Type B pancreatic cell (in vitro differentiated cells): ENCODE results near the gene SAMD8. TPM values are rescaled to one million over a fixed set of nuclear protein-coding genes. Genes with fewer than 3 reads are reported as not detected.
"Not testable (repeated sequence)": the region's sequence is repeated elsewhere in the genome, so short reads cannot be mapped to it uniquely, and the experiment has no call there.

Experiments used
- DNase-seq: peaks from one replicate; pipeline ENCODE4 v3.0.0; 2021; ENCODE audit warnings: mixed read lengths; ENCODE audit not compliant: unreplicated experiment; ENCODE audit errors: extremely low spot score
- H3K27ac Mint-ChIP-seq: 2 replicates; pipeline ENCODE4 v1.8.0; 2021; ENCODE audit warnings: mild to moderate bottlenecking, mixed read lengths
- H3K27me3 Mint-ChIP-seq: 2 replicates; pipeline ENCODE4 v1.8.0; 2021; ENCODE audit warnings: mixed read lengths
- H3K36me3 Mint-ChIP-seq: 2 replicates; pipeline ENCODE4 v1.8.0; 2021; ENCODE audit warnings: mixed read lengths
- H3K4me1 Mint-ChIP-seq: one replicate; pipeline ENCODE4 v1.8.0; 2021; ENCODE audit warnings: mixed read lengths; ENCODE audit not compliant: unreplicated experiment
- H3K4me3 Mint-ChIP-seq: 2 replicates; pipeline ENCODE4 v1.8.0; 2021; ENCODE audit warnings: mild to moderate bottlenecking, mixed read lengths
- H3K9me3 Mint-ChIP-seq: 2 replicates; pipeline ENCODE4 v1.8.0; 2021; ENCODE audit warnings: mixed read lengths
- total RNA-seq: library from RNA; stranded (reverse); gene quantifications from 2 replicates; pipeline ENCODE4 v1.2.1, GENCODE V29; 2021; ENCODE audit warnings: low replicate concordance
- TF ChIP-seq, protein P1 (sequence below): fragments of 200-600 bp; sonication (generic); conservative IDR thresholded peaks from 2 replicates; pipeline ENCODE4 v1.5.0; 2021; ENCODE audit warnings: antibody characterized with exemption, mild to moderate bottlenecking

Gene SAMD8
- total RNA-seq, 1 donor from 2014 or later, result 17.3 TPM

DNA sequence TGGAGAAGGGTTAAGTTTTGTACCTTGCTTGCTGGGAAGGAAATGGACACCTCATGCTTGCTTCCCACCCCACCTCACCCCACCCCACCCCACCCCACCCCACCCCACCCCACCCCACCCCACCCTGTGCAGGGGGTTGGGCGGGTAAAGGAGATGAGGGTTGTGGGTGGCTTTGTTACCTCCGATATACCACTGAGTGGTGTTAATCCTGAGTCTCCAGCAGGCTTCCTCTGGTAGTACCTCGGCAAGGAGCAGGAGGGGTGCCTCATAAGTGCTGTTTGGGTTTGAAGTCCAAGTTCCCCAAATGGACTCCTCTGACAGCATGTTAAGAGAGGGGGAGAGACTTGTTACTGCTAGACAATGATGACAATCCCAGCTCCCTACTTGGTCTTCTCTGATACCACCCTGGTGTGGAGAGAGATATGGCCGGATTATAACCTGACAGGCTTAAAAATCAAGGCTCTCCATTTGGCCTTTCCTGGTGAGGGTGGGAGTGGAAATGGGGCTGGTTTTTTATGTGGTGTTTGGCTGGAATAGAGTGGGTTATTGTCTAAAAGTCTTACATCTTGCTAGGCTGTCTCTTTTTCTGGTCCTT is 11.7 kb downstream of the SAMD8 start:
- H3K9me3 Mint-ChIP-seq, result no peaks in the 10 kb centered on the region
- TF ChIP-seq, protein P1, sequence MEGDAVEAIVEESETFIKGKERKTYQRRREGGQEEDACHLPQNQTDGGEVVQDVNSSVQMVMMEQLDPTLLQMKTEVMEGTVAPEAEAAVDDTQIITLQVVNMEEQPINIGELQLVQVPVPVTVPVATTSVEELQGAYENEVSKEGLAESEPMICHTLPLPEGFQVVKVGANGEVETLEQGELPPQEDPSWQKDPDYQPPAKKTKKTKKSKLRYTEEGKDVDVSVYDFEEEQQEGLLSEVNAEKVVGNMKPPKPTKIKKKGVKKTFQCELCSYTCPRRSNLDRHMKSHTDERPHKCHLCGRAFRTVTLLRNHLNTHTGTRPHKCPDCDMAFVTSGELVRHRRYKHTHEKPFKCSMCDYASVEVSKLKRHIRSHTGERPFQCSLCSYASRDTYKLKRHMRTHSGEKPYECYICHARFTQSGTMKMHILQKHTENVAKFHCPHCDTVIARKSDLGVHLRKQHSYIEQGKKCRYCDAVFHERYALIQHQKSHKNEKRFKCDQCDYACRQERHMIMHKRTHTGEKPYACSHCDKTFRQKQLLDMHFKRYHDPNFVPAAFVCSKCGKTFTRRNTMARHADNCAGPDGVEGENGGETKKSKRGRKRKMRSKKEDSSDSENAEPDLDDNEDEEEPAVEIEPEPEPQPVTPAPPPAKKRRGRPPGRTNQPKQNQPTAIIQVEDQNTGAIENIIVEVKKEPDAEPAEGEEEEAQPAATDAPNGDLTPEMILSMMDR, result no peak
- DNase-seq, result no peak
- no peak overlapping the region for H3K4me3 Mint-ChIP-seq
- peak overlapping the region; percentile 41 for H3K27ac Mint-ChIP-seq
- no peaks in the 10 kb centered on the region for H3K27me3 Mint-ChIP-seq
- H3K4me1 Mint-ChIP-seq, result no peaks in the 10 kb centered on the region
- peaks cover 7% of the 10 kb centered on the region for H3K36me3 Mint-ChIP-seq

DNA sequence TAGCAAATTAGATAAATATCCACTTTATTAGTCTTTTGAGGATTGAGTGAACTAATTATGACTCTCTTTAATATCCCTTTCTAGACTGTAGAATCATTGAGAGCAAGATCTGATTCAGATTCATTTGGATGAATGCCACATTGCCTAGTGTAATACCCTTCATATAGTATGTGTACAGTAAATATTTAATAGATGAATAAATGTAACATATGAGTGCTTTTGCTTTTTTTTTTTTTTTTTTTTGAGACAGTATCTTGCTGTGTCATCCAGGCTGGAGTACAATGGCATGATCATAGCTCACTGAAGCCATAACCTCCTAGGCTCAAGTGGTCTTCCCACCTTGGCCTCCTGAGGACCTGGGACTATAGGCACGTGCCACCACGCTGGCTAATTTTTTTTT is 14.8 kb downstream of the SAMD8 start:
- TF ChIP-seq, protein P1, result no peak
- H3K4me3 Mint-ChIP-seq, result no peak overlapping the region
- no peaks in the 10 kb centered on the region for H3K9me3 Mint-ChIP-seq
- H3K27ac Mint-ChIP-seq, result no peak overlapping the region
- DNase-seq, result no peak
- no peaks in the 10 kb centered on the region for H3K27me3 Mint-ChIP-seq
- H3K4me1 Mint-ChIP-seq, result no peaks in the 10 kb centered on the region
- H3K36me3 Mint-ChIP-seq, result peaks cover 10% of the 10 kb centered on the region

DNA sequence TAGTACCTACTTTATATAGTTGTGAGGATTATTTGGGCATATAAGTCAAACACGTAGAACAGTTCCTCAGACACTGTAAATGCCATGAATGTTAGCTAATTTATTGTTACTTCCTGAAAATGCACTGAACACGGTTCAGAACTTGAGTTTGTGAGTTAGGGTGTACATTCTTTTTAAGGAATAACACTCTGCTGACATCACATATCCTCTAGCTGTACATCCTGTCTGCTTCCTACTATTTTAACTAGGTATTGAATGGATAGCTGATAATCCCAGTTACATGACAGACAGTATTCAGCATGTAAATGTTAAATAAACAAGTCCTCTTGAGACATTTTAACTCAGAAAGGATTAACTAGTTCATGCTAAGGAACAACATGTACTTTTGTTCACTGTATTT is 16.0 kb downstream of the SAMD8 start:
- Mint-ChIP-seq H3K4me3 (no peak overlapping the region), H3K36me3 (peaks cover 13% of the 10 kb centered on the region), H3K27me3 (no peaks in the 10 kb centered on the region), H3K4me1 (no peaks in the 10 kb centered on the region), H3K27ac (no peak overlapping the region), H3K9me3 (no peaks in the 10 kb centered on the region)
- no peak for DNase-seq
- TF ChIP-seq, protein P1, result no peak

DNA sequence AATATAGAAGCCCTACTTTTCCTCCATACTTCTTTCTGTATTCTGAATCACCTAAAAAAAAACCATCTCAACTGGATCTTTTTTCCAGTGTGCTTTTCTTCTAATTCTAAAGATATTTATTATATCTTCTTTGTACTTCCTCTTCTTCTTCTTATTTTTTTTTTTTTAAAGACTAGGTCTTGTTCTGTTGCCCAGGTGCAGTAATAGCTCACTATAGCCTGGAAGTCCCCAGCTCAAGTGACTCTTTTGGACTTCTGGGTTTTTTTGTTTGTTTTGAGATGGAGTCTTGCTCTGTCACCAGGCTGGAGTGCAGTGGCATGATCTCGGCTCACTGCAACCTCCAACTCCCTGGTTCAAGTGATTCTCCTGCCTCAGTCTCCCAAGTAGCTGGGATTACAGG is 17.5 kb downstream of the SAMD8 start:
- H3K27me3 Mint-ChIP-seq, H3K4me3 Mint-ChIP-seq, H3K27ac Mint-ChIP-seq, H3K9me3 Mint-ChIP-seq, DNase-seq, H3K4me1 Mint-ChIP-seq: not testable (repeated sequence)
- H3K36me3 Mint-ChIP-seq, result peaks cover 19% of the 10 kb centered on the region

DNA sequence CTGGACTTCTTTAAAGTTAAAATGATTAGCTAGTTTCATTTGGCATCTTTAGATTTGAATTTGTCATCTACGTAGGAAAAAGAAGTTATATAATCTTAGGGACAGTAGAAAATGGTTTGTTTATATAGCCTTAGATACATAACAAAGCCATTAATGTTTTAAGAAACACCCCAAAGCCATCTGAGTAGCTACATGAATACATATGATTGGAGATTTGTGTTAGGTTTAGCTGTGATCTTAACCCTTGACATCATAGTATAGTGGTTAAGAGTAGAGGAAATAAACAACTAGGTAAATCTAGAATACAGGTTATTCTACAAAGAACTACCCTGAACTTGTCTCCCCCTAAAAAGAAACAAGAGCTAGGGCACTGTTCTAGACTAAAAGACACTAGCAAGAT is 18.1 kb downstream of the SAMD8 start:
- H3K9me3 Mint-ChIP-seq, result no peaks in the 10 kb centered on the region
- TF ChIP-seq, protein P1, result no peak
- peaks cover 20% of the 10 kb centered on the region for H3K36me3 Mint-ChIP-seq
- H3K4me1 Mint-ChIP-seq, result no peaks in the 10 kb centered on the region
- H3K27me3 Mint-ChIP-seq, result no peaks in the 10 kb centered on the region
- no peak for DNase-seq
- no peak overlapping the region for H3K27ac Mint-ChIP-seq
- no peak overlapping the region for H3K4me3 Mint-ChIP-seq

DNA sequence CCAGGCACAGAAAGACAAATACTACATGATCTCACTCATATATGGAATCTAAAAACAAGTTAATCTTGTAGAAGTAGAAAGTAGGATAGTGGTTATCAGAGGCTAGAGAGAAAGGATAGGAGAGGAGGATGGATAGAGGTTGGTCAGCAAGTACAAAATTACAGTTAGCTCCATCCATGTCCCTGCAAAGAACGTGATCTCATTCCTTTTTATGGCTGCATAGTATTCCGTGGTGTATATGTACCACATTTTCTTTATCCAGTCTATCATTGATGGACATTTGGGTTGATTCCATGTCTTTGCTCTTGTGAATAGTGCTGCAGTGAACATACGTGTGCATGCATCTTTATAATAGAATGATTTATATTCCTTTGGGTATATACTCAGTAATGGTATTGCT is 22.2 kb downstream of the SAMD8 start:
- not testable (repeated sequence) for H3K36me3 Mint-ChIP-seq, H3K4me3 Mint-ChIP-seq, H3K27ac Mint-ChIP-seq, H3K27me3 Mint-ChIP-seq, H3K9me3 Mint-ChIP-seq, DNase-seq
- peaks cover 18% of the 10 kb centered on the region for H3K4me1 Mint-ChIP-seq

DNA sequence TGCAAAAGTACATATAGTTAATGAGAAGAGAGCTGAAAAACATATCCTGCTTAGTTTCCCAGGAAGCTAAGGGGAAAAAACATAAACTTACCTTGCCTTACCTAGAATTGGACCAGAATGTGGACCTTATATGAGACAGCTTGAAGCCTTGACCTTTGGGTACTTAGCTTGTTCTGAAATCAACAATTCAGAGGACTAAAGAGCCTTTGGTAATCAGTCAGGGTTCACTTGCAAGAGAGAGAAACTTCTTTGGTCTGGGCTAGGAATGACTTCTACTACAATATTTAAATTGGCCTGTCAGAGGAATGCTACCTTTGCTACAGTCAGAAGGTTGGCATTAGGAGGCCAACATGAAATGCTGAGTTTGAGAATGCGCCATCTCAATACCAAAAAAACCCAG is 24.9 kb downstream of the SAMD8 start:
- Mint-ChIP-seq H3K4me1 (peaks cover 22% of the 10 kb centered on the region), H3K36me3 (peaks cover 10% of the 10 kb centered on the region), H3K9me3 (no peaks in the 10 kb centered on the region), H3K27me3 (no peaks in the 10 kb centered on the region), H3K27ac (no peak overlapping the region), H3K4me3 (no peak overlapping the region)
- DNase-seq, result no peak
- TF ChIP-seq, protein P1, result no peak
